ENCODE results near the gene DUOXA2. TPM values are rescaled to one million over a fixed set of nuclear protein-coding genes. Genes with fewer than 3 reads are reported as not detected.
A peak's percentile ranks its signal among the peaks of the same experiment; 100 is the strongest.

The DUOXA2 gene
- polyA plus RNA-seq, 1 donor from 2014 or later: not detected

DNA sequence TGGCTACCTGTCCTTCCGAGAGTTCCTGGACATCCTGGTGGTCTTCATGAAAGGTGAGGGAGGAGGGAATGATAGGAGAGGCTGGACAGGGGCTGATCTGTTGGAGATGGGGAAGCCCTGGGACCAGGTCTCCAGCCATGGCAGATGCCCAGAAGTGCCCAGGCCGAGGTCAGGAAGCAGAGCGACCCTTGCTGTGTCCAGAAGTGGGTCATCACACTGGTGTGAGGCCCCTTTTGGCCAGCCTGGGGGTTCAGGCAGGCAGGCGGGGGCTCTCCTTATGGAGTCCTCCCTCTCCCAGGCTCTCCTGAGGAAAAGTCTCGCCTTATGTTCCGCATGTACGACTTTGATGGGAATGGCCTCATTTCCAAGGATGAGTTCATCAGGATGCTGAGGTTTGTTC lies 33.5 kb downstream of the DUOXA2 start:
- H3K4me1 Mint-ChIP-seq: no peaks in the 10 kb centered on the region
- H3K9me3 Mint-ChIP-seq: no peaks in the 10 kb centered on the region
- peaks cover 5% of the 10 kb centered on the region for H3K27me3 Mint-ChIP-seq
- H3K36me3 Mint-ChIP-seq: no peaks in the 10 kb centered on the region
- H3K4me3 Mint-ChIP-seq: peak overlapping the region in 1 of 4 donors; percentile 48
- H3K27ac Mint-ChIP-seq: no peak overlapping the region

DNA sequence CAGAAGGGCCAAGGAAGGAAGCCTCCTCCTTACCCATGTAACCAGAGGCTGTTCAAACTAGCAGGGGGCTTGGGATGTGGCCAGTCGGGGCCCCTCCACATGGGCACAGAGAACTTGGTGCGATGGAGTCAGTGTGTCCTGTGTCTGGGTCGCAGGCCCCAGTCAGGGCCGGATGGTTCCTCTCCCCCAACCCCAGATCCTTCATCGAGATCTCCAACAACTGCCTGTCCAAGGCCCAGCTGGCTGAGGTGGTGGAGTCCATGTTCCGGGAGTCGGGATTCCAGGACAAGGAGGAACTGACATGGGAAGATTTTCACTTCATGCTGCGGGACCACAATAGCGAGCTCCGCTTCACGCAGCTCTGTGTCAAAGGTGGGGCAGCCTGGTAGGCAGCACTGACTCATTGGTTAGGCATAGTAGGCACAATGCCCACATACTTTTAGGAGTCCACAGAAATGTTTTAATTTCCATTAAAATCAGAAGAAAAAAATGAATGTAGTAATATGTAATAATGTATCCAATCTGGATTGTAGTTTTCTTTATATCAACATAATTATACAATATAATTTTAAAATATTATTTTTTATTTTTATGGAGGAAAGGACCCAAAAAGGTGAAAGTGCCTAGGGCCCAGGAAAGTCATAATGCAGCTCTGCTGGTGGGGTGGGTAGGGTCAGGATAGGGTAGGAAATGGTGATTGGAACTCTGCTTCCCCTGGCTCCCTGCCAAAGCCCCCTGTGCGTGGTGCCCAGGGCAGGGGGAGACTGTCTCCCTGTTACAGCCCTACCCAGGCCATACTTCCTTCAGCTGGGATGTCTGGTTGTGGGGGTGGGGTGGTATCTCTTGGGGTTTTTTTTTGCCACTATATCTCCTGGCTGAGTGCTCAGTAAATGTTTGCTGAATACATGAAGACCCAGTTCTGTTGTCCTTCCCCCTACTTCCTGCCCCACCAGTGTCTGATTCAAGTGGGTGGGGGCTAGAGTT lies 34.2 kb downstream of the DUOXA2 start:
- Mint-ChIP-seq H3K4me1 (no peaks in the 10 kb centered on the region), H3K27me3 (peaks cover 5% of the 10 kb centered on the region), H3K4me3 (peak overlapping the region in 1 of 4 donors; percentile 48), H3K36me3 (no peaks in the 10 kb centered on the region), H3K27ac (no peak overlapping the region), H3K9me3 (no peaks in the 10 kb centered on the region)

DNA sequence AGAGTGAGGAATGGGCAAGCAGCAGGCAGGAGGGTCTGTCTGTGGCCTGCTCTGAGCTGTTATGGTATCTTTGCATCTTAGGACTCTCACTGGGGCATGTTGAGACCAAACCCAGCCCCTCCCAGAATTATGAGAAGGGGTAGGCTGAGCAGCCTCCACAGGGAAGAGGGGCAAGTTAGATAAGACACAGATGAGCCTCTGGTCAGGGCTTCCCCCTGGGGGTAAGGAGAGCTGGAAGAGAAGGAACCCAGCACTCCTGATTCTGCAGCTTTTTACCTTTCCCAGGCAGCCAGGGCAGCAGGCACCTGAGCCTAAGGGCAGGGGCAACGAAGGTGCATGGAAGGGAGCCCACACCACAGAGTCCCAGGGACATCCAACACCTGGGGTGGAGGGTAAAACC lies 34.9 kb downstream of the DUOXA2 start:
- H3K36me3 Mint-ChIP-seq: no peaks in the 10 kb centered on the region
- peaks cover 5% of the 10 kb centered on the region for H3K27me3 Mint-ChIP-seq
- H3K4me3 Mint-ChIP-seq: no peak overlapping the region
- H3K9me3 Mint-ChIP-seq: no peaks in the 10 kb centered on the region
- H3K27ac Mint-ChIP-seq: no peak overlapping the region
- H3K4me1 Mint-ChIP-seq: no peaks in the 10 kb centered on the region

DNA sequence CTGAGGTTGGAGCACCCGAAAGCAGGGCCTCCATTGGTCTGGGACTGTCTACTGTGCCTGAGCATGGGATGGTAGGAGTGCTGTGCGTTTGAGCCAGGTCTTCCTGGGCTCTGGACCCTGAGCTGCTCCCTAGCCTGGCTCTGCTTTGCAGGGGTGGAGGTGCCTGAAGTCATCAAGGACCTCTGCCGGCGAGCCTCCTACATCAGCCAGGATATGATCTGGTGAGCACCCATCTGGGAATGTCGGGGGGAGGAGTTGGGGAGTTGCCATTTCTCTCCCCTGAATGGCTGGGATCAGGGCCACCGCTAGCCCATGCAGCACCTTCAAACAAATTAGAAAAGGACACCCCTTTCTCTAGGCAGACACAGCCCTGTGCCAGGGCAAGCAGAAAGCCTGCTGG lies 36.4 kb downstream of the DUOXA2 start:
- peaks cover 1% of the 10 kb centered on the region for H3K27me3 Mint-ChIP-seq
- no peaks in the 10 kb centered on the region for H3K9me3 Mint-ChIP-seq
- no peaks in the 10 kb centered on the region for H3K4me1 Mint-ChIP-seq
- no peak overlapping the region for H3K27ac Mint-ChIP-seq
- H3K4me3 Mint-ChIP-seq: no peak overlapping the region
- H3K36me3 Mint-ChIP-seq: no peaks in the 10 kb centered on the region

DNA sequence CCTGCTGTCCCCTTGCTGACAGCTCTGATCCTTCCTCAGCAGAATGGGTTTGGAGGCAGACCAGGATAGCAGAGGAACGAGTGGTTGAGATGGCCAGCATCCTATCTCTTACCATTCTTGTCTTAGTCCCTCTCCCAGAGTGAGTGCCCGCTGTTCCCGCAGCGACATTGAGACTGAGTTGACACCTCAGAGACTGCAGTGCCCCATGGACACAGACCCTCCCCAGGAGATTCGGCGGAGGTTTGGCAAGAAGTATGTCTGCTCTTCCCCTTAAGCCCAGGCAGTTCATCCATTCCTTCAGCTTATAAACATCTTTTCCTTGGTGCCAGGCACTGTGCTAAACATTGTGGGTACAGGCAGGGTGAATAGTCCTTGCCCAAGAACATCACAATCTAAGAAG lies 36.9 kb downstream of the DUOXA2 start:
- H3K4me1 Mint-ChIP-seq: no peaks in the 10 kb centered on the region
- H3K36me3 Mint-ChIP-seq: no peaks in the 10 kb centered on the region
- no peak overlapping the region for H3K4me3 Mint-ChIP-seq
- H3K9me3 Mint-ChIP-seq: no peaks in the 10 kb centered on the region
- H3K27me3 Mint-ChIP-seq: peaks cover under 1% of the 10 kb centered on the region
- H3K27ac Mint-ChIP-seq: no peak overlapping the region

DNA sequence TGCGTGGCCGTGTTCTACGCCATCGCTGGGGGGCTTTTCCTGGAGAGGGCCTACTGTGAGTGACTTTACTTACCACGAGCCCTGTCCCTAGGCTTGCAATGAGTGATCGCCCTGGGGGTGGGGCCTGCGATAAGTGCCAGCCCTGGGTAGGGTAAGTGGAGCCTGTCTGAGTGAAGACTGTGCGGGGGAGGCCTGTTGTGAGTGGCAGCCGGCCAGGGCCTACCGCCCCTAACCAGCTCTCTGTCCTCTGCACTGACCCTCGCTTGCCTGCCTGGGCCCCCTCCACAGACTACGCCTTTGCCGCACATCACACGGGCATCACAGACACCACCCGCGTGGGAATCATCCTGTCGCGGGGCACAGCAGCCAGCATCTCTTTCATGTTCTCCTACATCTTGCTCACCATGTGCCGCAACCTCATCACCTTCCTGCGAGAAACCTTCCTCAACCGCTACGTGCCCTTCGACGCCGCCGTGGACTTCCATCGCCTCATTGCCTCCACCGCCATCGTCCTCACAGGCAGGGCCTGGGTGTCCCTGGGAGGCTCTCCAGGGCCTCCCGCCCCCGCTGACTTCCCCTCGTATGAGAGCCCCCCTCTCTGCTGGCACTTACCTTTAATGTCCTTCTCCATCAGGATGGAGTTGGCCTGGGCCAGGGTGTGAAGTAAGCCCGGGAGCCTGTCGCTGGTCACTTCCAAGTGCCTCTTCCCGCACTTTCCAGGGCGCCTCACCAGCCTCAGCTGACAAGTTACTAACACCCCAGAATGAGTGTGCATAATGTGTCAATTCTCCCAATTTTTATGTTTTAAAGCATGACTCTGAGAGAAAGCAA lies 38.1 kb downstream of the DUOXA2 start:
- no peaks in the 10 kb centered on the region for H3K9me3 Mint-ChIP-seq
- H3K36me3 Mint-ChIP-seq: no peaks in the 10 kb centered on the region
- no peak overlapping the region for H3K4me3 Mint-ChIP-seq
- H3K27me3 Mint-ChIP-seq: no peaks in the 10 kb centered on the region
- no peak overlapping the region for H3K27ac Mint-ChIP-seq
- no peaks in the 10 kb centered on the region for H3K4me1 Mint-ChIP-seq

DNA sequence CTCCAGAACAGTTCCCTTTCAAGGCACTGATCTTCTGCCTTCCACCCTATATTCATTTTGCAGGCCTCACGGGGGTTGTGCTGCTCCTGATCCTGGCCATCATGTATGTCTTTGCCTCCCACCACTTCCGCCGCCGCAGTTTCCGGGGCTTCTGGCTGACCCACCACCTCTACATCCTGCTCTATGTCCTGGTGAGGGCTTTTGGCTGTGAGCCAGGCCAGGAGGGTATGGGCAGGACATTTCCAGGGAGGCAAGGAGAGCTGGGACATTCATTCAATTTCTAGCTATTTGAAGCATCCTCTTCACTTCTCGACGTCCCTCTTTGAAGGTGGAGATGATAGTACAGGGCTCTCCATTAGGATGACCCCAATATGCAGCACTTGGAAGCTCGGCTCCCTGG lies 41.6 kb downstream of the DUOXA2 start:
- Mint-ChIP-seq H3K4me3 (peak overlapping the region in 1 of 4 donors; percentile 23), H3K27me3 (no peaks in the 10 kb centered on the region), H3K36me3 (peaks cover 2% of the 10 kb centered on the region), H3K9me3 (no peaks in the 10 kb centered on the region), H3K4me1 (peaks cover 0 to 6% (median 0%) of the 10 kb centered on the region in 3 donors), H3K27ac (no peak overlapping the region)

GRCh38 chr15:45156744-45157455 lies 42.8 kb downstream of the DUOXA2 start:
- H3K27ac Mint-ChIP-seq: no peak overlapping the region
- H3K4me3 Mint-ChIP-seq: no peak overlapping the region
- peaks cover 0 to 7% (median 0%) of the 10 kb centered on the region in 3 donors for H3K4me1 Mint-ChIP-seq
- H3K9me3 Mint-ChIP-seq: no peaks in the 10 kb centered on the region
- no peaks in the 10 kb centered on the region for H3K27me3 Mint-ChIP-seq
- peaks cover 2% of the 10 kb centered on the region for H3K36me3 Mint-ChIP-seq

- Mint-ChIP-seq H3K4me3 (no peak overlapping the region), H3K36me3 (peaks cover 2% of the 10 kb centered on the region), H3K27ac (no peak overlapping the region), H3K4me1 (peaks cover 0 to 8% (median 3%) of the 10 kb centered on the region in 3 donors), H3K9me3 (no peaks in the 10 kb centered on the region), H3K27me3 (no peaks in the 10 kb centered on the region)
Measured at GRCh38 chr15:45157974-45158373, 43.8 kb downstream of the DUOXA2 start.

DNA sequence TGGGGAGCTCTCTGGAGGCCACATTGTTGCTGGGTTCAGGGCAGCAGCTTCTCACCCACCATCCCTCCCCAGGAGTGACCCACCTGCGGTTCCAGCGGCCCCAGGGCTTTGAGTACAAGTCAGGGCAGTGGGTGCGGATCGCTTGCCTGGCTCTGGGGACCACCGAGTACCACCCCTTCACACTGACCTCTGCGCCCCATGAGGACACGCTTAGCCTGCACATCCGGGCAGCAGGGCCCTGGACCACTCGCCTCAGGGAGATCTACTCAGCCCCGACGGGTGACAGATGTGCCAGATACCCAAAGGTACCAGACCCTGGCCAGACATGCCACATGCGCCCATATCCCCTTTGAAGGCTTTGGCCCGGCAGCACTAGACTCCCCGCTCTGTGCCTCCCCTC lies 47.5 kb downstream of the DUOXA2 start:
- Mint-ChIP-seq H3K4me3 (no peak overlapping the region), H3K36me3 (peaks cover 2% of the 10 kb centered on the region), H3K27me3 (no peaks in the 10 kb centered on the region), H3K27ac (no peak overlapping the region), H3K9me3 (no peaks in the 10 kb centered on the region), H3K4me1 (peaks cover 0 to 16% (median 8%) of the 10 kb centered on the region in 3 donors)

GRCh38 chr15:45162771-45163507 lies 48.8 kb downstream of the DUOXA2 start:
- H3K27ac Mint-ChIP-seq: peak overlapping the region in 1 of 3 donors; percentile 51
- H3K4me1 Mint-ChIP-seq: peaks cover 0 to 16% (median 8%) of the 10 kb centered on the region in 3 donors
- no peaks in the 10 kb centered on the region for H3K27me3 Mint-ChIP-seq
- H3K36me3 Mint-ChIP-seq: peaks cover 2% of the 10 kb centered on the region
- H3K9me3 Mint-ChIP-seq: no peaks in the 10 kb centered on the region
- peak overlapping the region in 1 of 4 donors; percentile 9 for H3K4me3 Mint-ChIP-seq

GRCh38 chr15:45163508-45163856 lies 49.4 kb downstream of the DUOXA2 start:
- H3K27ac Mint-ChIP-seq: peak overlapping the region in 1 of 3 donors; percentile 67
- peaks cover 2% of the 10 kb centered on the region for H3K36me3 Mint-ChIP-seq
- no peaks in the 10 kb centered on the region for H3K27me3 Mint-ChIP-seq
- no peaks in the 10 kb centered on the region for H3K9me3 Mint-ChIP-seq
- peak overlapping the region in 1 of 4 donors; percentile 9 for H3K4me3 Mint-ChIP-seq
- H3K4me1 Mint-ChIP-seq: peaks cover 0 to 14% (median 8%) of the 10 kb centered on the region in 3 donors

- Mint-ChIP-seq H3K4me3 (peak overlapping the region in 3 of 4 donors; percentile 20 to 86 (median 49)), H3K36me3 (no peaks in the 10 kb centered on the region), H3K27me3 (no peaks in the 10 kb centered on the region), H3K9me3 (no peaks in the 10 kb centered on the region), H3K4me1 (peaks cover 5 to 17% (median 15%) of the 10 kb centered on the region in 3 donors), H3K27ac (peak overlapping the region in 1 of 3 donors; percentile 74)
Measured at GRCh38 chr15:45164914-45165313, 50.8 kb downstream of the DUOXA2 start.

- Mint-ChIP-seq H3K27ac (peak overlapping the region in 2 of 3 donors; percentile 74 to 92), H3K9me3 (no peaks in the 10 kb centered on the region), H3K4me1 (peaks cover 7 to 17% (median 15%) of the 10 kb centered on the region in 3 donors), H3K36me3 (no peaks in the 10 kb centered on the region), H3K27me3 (no peaks in the 10 kb centered on the region), H3K4me3 (peak overlapping the region; percentile 77 to 86 (median 82))
Measured at GRCh38 chr15:45165536-45165935, 51.4 kb downstream of the DUOXA2 start.
